NAMALWA (cell line): Measurements from ENCODE around the gene TMTC2.
"Not testable (repeated sequence)": the region's sequence is repeated elsewhere in the genome, so short reads cannot be mapped to it uniquely, and the experiment has no call there.

Experiments
- DNase-seq: peaks from one replicate; pipeline ENCODE4 v3.0.0-alpha.2; 2015; ENCODE audit warnings: low spot score

The TMTC2 gene

DNA sequence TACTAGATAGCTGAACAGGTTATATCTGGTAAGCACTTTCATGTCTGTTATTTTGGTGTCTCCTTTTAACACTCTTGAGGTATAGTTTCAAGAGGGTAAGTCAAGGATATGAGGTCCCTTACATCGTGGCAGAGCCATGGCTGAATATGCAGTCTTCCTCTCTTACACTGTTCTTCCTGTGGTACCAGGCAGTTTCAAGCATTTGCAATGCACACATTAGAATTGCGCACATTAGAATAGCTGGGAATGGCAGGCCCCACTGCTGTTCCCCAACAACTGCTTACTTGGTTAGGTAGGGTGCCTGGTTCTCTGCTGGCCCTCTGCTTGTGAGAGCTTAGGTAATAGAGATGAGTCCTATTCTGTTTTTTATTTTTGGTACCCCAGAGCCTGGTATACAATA lies 41.2 kb downstream of the TMTC2 start:
- no peak for DNase-seq

DNA sequence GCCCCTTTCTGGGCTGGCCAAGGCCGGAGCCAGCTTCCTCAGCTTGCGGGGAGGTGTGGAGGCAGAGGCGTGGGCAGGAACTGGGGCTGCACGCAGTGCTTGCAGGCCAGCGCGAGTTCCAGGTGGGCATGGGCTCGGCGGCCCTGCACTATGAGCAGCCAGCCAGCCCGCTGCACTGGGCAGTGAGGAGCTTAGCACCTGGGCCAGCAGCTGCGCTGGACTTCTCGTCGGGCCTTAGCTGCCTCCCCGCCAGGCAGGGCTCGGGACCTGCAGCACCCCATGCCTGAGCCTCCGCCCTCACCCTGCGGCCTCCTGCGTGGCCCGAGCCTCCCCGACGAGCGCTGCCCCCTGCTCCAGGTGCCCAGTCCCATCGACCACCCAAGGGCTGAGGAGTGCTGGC lies 42.0 kb downstream of the TMTC2 start:
- DNase-seq = no peak

DNA sequence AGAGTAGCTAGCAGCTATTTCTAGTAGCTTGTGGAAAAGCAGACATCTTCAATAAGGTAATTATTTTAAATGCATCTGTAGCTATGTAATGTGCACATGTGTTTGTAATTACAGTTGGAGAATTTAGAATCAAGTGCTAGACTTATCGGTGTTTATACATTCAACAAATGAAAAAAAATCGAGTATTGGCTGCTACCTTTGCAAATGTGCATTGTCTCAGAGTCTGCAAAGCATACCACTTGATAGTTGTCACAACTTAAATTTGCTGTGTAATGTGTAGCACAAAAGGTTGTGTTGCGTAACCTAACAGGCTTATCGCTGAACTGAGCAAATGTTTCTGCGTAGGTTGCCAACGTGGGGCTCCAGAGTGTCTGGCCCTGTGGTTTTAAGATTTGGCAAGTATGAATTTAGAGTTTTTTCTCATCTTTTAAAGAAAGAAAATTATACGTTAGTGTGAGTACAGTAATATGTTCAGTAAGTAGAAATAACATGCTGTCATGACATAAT lies 44.3 kb downstream of the TMTC2 start:
- DNase-seq = no peak

DNA sequence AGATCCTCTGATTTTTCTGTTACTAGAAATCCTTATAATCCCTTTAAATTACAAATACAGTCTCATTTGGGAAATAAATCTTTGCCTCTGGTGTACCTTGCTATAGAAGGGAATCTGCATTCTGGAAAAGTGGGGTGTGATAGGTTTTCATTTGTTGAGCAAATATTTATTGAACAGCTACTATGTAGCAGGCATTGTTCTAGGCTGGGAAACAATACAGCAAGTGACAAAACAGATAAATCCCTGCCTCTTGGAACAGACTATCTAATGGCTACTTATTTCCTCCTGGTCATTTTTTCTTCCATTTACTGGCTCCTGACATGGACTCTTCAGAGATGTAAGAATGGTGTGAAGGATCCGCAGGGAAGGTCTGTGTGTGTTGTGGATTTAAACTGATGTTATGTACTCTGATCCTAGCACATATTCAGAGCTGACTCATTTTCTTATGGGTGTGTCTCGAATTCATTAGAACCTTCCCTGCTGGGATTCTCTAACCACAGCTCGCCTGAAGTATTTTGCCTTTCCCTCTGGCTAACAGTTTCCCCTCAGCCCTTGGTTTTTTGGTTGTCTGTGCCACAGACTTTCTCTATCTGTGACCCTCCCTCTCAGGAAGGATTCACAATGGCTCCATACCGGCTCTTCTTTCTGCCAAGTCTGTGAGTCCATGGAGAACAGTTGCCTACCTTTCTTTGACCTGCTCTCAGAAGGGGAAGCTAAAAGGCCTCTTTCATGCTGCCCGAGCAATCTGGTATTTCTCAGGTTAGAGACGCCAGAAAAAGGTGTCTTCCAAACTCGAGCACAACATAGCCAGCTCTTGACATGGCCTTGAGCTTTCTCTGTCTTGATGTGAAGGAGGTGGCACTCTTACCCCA lies 53.7 kb downstream of the TMTC2 start:
- no peak for DNase-seq

DNA sequence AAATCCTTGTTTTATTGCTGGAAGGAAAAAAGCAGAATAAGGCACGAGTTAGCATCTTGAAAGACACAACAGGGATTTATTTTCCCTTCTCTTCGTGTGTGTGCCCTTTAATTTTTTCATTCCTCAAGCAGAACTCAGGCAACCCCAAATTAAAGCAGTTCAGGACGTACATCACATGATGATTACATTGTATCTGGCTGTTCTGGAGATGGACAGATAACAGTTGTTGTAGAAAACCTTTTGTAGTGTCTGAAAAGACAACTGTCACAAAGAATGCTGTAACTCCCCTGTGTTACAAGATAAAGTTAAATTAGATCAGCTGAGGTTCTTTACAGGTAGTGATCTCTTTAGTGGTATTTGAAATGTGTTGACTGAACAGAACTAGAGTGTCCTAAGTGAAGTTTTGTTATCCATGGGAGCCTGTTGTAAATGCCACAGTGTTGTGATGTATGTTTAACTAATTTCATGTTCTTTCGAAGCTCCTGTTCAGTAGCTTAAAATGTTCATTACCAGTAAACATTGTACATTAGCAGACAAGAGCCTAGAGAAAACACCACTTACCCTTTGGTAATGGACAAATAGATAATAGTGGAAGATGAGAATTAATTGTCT lies 58.5 kb downstream of the TMTC2 start:
- no peak for DNase-seq

DNA sequence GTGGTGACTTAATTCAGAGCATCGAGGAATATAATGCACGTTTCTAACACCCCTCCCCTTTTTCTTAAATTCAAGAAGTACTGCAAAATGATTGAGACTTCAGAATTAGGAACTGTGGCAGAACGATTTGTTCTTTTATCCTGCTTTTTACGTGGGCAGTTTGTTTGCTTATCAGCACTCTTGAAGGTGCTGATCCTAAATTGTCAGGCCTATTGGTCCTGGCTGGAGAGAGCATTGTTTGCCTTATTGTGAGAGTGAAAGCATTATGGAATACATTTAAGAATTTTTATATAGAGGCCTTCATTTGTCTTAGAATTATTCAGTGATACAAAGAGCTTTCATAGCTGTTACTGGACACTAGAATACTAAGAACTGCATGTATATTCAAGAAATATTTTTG lies 59.1 kb downstream of the TMTC2 start:
- DNase-seq = no peak

DNA sequence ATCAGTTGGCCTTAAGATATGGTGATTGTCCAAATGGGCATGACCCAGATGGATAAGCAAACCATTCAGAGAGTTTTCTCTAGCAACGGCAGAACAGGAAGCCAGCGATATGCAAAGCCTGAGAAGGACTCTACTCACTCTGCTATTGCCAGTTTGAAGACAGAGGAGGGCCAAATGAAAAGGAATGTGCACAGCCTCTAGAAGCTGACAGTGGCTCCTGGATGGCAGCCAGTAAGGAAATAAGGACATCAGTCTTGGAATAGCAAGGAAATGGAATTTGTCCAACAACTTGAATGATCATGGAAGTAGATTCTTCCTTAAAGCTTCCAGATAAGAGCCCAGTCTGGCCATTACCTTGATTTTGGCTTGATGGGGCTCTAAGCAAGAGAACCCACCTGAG lies 60.0 kb downstream of the TMTC2 start:
- no peak for DNase-seq

DNA sequence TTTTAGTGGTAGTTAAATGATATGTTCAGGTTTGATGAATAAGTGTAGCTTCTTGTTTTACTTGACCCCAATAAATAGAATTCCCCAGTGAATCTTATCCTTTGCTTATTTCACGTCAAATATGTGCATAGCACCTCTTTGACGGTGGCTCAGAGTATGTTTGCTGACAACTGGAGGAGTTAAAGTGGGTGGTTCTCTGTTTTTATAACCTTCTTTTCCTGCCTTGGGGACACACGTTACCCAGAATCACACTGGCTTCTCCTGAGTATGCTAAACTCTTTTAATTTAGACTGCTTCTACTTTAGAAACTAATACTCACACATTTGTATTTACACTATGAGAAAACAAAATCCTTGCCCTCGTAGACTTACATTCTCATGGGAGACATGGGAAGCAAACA lies 62.3 kb downstream of the TMTC2 start:
- no peak for DNase-seq

DNA sequence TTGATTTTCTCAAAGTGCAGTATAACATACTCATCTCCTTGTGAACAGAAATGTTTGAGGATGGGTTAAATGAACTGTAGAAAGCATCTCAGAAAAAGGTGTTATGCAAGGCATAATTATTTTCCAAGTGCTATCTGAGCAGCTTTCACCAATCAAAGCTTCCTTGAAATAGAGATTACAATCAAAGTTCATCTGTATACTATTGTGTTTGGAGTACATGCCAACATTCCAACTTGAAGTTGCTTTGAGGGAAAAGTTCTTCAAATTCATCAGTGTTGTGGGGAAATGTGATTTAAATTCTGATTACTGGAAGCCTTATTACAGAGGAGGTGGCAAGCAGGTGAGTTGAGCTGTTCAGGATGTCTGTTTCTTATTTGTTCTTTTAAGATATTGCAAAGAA lies 68.2 kb downstream of the TMTC2 start:
- DNase-seq = no peak

DNA sequence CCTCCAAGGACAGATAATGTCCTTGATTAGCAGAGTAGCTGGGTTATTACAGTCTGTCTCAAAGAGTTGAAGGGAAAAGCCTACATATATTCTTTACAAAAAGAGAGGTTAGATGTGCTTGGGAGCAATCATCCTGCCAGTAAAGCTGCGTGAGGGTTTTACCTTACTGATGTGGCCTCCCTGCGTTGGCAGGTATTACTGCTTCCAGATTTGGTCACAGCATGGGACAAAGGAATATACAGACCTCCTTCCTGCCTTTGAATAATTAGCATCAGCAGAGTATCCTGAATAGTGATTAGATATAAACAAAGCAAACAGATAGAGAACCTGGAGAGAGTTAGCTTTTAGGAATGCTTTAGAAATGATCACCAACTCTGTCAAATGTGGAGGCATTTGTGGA lies 69.6 kb downstream of the TMTC2 start:
- no peak for DNase-seq

DNA sequence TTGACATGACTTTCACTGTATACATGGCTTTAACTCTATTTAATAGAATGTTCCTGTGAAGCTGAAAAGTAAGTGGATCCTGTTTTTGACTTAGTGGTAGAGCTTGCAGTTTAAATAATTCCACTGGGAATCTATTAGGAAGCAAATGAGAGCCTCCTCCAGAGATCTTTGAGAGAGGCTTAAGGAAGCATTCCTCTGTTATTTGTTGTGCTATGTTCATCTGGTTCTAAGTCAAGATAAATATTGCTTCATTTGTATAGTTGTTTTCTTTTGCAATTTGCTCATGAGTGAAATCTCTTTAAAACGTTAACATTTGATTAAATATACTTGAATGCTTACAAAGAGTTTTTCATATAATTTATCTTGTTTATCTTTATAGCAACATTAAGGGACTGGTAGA lies 70.4 kb downstream of the TMTC2 start:
- DNase-seq = no peak

DNA sequence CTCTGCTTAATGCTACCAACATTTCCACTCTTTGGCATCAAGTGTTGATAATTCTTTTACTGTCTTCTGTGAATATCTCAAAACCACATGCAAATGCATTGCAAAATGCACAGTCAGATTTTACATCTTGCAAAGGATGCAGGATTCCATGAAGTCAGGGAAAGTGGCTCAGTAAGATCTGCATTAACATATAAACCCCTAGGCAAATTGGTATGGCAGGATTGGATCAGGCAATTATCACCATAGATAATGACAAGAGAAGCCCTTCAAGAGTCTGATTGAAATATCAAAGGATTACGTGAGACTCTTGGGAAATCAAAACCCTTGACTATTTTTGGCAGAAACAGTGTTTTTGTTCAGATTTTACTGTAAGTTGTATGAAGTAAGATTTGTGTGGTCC lies 71.0 kb downstream of the TMTC2 start:
- DNase-seq = no peak

DNA sequence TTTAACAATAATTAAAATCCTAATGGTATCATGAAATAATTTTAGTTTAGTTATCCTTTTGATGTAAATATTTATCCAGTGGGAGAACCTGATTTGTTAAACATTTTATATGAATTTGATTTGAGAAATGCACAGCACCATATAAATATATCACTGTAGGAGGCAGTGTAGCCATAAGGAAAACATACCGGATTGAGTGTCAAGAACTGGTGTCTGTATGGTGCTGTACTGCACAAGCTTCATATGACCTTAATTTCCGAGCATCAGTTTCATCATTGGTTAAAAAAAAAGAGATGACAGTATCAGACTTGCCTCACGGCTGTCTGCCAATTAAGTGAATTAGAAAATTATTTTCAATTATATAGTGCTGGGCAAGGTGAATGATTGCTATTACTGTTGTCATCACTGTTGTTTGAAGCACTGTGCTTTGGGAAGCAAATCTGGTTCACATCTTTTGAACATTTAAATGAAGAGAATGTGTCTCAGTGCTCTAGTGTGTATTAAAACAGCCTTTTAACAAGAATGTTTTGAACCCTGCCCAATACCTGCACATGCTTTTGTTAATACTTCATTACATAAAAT lies 72.1 kb downstream of the TMTC2 start:
- no peak for DNase-seq

DNA sequence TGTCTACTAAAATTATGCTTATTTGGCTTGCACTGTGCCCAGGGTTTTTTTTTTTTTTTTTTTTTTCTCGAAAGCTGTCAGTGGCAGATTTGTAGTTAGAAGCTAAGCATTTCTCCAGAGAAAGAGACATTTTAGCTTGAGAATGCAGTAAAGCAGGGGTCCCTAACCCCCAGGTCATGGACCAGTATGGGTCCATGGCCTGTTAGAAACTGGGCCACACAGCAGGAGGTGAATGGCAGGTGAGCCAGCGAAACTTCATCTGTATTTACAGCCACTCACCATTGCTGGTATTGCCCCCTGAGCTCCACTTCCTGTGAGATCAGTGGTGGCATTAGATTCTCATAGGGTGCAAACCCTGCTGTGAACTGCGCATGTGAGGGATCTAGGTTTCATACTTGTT lies 73.7 kb downstream of the TMTC2 start:
- DNase-seq = no peak

DNA sequence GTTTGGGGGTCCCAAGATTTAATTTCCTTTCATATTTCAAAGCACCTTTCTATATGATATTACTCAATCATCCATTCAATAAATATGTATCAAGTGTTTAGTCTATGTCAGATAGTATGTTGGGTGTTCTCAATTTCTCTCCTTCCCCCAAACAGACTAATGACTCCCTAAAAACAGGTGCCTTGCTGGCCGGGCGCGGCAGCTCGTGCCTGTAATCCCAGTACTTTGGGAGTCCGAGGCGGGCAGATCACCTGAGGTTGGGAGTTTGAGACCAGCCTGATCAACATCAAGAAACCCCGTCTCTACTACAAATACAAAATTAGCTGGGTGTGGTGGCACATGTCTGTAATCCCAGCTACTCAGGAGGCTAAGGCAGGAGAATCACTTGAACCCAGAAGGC lies 78.5 kb downstream of the TMTC2 start:
- not testable (repeated sequence) for DNase-seq

DNA sequence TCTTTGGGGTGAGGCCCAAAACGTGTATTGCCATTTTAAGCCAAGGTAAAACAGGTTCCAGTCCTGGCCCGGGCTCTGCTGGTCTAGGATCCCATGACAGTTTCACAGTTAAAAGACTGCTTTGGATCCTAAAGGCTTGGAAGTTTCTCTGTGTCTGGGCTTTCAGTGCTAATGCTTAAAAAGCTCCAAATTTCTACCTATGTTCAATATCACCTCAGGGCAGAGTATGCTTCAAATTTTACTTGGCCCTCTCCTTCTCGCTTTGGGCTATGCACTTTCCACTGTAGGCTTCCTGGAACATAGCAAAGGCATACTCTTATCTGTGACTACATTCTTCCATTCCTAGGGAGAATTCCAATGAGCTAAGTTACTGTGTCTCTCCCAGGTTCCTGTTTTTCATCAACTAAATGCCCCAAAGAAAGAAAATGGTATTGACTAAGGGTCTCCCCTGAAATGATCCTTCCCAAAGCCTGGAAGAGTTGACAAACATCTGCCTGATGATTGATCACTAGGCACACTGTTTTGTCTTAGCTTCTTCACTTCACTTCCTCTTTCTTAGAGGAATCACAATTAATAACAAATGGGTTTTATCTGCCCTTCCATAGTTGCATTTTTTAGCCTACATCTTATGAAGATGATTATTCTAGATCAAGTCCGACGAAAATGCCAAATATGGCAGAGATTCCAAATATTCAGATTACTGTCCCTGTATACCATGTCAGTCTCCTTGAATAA lies 79.4 kb downstream of the TMTC2 start:
- DNase-seq = no peak

DNA sequence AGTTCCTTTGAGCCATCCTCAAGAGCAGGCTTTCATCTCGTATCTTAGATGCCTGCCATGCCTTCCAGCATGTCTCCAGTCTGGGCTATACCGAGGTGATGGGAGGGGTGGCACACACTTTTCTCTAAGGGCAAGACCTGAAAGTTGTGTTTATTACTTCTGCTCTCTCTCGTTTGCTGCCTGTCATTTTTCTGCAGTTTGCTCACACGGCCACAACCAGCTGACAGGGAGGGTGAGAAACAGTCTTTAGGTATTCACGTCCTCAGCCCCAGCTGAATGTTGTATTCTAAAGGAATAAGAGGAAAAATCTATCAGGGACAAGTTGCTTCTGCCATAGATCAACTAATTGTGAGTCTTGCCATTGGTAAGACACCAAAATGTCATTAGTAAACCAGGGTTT lies 88.0 kb downstream of the TMTC2 start:
- DNase-seq = no peak

DNA sequence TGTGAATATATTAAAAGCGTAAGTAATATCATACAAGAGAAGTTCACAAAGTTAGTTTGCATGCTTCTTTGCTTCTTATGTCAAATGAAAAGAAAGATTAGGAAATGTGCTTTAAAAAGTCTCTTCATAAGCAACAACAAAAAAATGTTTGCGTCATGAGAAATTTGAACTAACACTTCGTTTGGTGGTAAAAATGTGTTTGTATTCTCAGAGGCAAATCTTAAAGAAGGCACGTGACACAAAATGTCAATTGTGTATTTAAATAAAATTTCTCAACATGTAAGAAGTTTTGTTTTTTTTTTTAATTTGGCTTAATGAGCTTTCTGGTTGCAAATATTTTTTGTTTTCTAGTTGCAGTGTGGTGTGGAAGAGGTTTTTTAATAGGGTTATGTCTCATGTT lies 93.8 kb downstream of the TMTC2 start:
- no peak for DNase-seq

DNA sequence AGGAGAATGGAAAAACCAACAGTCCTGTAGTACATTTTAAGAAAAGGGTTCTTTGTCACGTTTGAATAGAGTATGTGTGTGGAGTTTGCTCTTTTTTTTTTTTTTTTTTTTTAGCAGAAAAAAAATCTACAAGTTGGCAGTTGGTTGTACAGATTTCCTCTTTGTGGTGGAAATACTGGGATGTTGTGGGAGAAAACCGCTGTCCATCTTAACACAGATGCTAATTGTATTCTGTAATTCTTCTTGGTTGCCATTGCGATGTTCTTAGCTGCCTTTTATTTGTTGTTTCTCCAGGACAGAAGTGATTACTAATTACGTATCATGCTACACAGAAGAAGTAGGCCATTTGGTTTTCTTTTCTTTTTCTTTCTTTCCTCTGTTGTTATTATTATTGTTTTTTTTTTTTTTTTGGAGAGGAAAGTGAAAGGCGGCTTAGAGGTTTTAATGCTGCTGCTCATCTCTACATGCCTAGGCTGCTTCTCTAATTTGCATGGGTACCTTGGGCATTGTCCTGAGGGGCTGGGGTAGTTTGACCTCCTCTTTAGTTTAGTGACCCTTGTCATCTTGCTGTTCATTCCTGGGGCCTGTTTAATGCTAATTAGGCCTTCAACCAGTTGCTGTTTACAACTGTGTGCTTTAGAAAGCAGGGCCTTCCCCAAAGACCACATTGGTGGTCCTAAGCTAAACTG lies 94.7 kb downstream of the TMTC2 start:
- DNase-seq = no peak

DNA sequence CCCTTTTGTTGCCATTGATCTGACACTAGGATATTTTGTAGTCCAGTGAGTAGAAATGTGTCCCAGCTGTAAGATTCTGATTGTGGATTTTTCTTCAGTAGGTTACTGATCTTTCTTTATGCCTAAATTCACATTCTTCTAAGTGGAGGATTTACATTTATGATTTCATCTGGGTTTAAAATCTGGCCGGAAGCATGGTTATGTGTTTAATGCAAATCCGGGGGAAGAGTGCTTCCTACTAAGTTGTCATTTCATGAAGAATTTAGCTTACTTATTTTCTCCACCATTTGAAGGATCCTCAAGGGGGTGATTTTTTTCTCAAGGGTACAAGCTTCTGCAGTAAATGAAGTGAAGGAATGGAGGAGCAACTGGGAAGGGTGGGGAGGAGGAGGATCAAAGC lies 96.7 kb downstream of the TMTC2 start:
- DNase-seq = no peak

DNA sequence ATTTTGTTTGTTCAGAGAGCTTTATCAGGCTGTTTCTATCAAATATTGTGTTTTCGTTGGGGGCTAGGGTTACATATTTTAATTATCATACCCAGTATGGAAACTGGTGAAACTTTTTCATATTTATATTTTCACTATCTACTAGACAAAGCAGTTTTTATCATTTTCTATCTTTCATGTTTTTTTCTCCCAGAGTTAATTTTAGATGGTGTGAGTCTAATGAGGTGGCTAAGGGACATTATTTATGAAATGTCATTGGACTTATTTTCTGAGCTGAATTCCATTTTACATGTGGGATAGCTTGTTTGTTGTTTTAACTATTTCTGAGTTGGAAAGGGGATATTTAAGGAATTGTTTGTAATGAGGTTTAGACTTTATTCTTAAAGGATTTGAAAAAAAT lies 100.3 kb downstream of the TMTC2 start:
- DNase-seq = no peak

DNA sequence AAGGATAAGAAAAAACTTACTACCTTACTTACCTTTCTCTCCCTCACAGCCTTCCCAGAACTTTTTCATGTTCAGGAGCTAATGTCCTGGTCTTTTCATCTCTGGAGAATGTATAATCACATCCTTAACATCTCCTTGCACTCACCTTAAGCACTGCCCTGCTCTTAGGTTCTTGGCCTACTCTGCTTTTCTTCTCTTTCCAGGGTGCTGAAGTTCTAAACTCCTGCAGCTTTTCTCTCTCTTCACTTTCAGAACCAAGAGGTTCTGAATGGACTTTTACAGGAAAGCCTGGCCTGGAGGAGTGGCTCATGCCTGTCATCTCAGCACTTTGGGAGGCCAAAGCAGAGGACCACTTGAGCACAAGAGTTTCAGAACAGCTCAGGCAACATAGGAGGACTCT lies 101.9 kb downstream of the TMTC2 start:
- DNase-seq = no peak
